ENCODE results near the gene NEUROG1. TPM values are rescaled to one million over a fixed set of nuclear protein-coding genes. Genes with fewer than 3 reads are reported as not detected.
A peak's percentile ranks its signal among the peaks of the same experiment; 100 is the strongest.

NEUROG1 gene
- total and polyA plus RNA-seq, 2 of the 13 experiments (the other 11 are each of a cell fraction or from before 2014, with no cell fraction given), result not detected

GRCh38 chr5:135551593-135552447 lies 16.1 kb upstream of the NEUROG1 start (continued):
- TF ChIP-seq MEIS2 (CRISPR knock-in tag; IDR thresholded peaks at IDR 0.05) (no peak), CEBPZ (IDR thresholded peaks at IDR 0.05; ENCODE audit: low read length) (no peak), ZFP1 (CRISPR knock-in tag; IDR thresholded peaks at IDR 0.05) (no peak), HMGA1 (CRISPR knock-in tag; conservative IDR thresholded peaks at IDR 0.05) (no peak), TFDP2 (CRISPR knock-in tag; IDR thresholded peaks at IDR 0.05) (no peak), BCL6 (CRISPR knock-in tag; IDR thresholded peaks at IDR 0.05) (no peak), PRPF4 (IDR thresholded peaks at IDR 0.05; ENCODE audit: low read depth, low read length, poor library complexity, severe bottlenecking) (no peak), ZNF556 (CRISPR knock-in tag; IDR thresholded peaks at IDR 0.05; ENCODE audit: borderline replicate concordance) (no peak), BHLHE40 (IDR thresholded peaks at IDR 0.05; ENCODE audit: low read length) (no peak), ZNF468 (CRISPR knock-in tag; IDR thresholded peaks at IDR 0.05) (no peak), RAD21 (CRISPR knock-in tag; IDR thresholded peaks at IDR 0.05) (peak; percentile 84), EEA1 (CRISPR knock-in tag; IDR thresholded peaks at IDR 0.05; ENCODE audit: borderline replicate concordance) (no peak), CCDC6 (CRISPR knock-in tag; IDR thresholded peaks at IDR 0.05) (no peak), KLF13 (CRISPR knock-in tag; IDR thresholded peaks at IDR 0.05) (no peak), ZNF17 (CRISPR knock-in tag; IDR thresholded peaks at IDR 0.05) (no peak), SRSF9 (IDR thresholded peaks at IDR 0.05; ENCODE audit: borderline replicate concordance, insufficient read depth, low read depth, low read length, poor library complexity, severe bottlenecking) (no peak), ATF4 (CRISPR knock-in tag; IDR thresholded peaks at IDR 0.05) (no peak), IRF1 (CRISPR knock-in tag; IDR thresholded peaks at IDR 0.05; ENCODE audit: low read depth) (no peak), YEATS4 (CRISPR knock-in tag; IDR thresholded peaks at IDR 0.05; ENCODE audit: borderline replicate concordance) (no peak), CTCF (CRISPR knock-in tag; IDR thresholded peaks at IDR 0.05) (peak; percentile 92), ZNF383 (CRISPR knock-in tag; IDR thresholded peaks at IDR 0.05; ENCODE audit: borderline replicate concordance) (no peak)
